ENCODE data around the gene TMEM80. TPM values are rescaled to one million over a fixed set of nuclear protein-coding genes. Genes with fewer than 3 reads are reported as not detected.

TMEM80 gene
- total and polyA plus RNA-seq, 2 of the 8 experiments (the other 6 are each of a cell fraction or from before 2014, with no cell fraction given): 8.0 to 16.3 TPM

DNA sequence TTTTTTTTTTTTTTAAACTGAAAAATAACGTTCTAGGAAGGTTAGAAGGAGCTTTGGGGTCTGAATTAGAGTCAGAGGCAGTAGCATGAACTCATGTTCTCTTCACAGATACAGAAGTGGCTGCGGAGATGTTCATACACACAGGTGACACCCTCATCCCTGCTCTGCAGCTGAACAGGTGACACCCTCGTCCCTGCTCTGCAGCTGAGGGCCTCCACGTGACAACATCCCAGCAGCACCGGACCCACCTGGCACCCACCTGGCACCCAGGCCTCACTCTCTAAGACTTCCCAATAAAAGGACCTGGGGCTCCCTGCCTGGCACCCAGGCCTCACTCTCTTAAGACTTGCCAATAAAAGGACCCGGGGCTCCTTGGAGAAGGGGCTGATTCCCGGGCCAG, 38.8 kb upstream of the TMEM80 start (continued):
- TF ChIP-seq GABPA (IDR thresholded peaks at IDR 0.05; ENCODE audit: borderline replicate concordance, insufficient read depth, low read length): no peak
